HG03025 (cell line): ENCODE results near the gene ACBD4.
A peak's percentile ranks its signal among the peaks of the same experiment; 100 is the strongest.

ENCODE experiments used
- ATAC-seq: cut with Tn5 transposase; IDR thresholded peaks from one replicate; pipeline ENCODE4 v1.9.1; 2021; ENCODE audit warnings: mild to moderate bottlenecking, moderate library complexity; ENCODE audit not compliant: unreplicated experiment, low FRiP score

The ACBD4 gene

GRCh38 chr17:45149669-45150664 is 14.5 kb downstream of the ACBD4 start:
- ATAC-seq = no peak

GRCh38 chr17:45150911-45151809 is 15.7 kb downstream of the ACBD4 start:
- no peak for ATAC-seq

GRCh38 chr17:45155029-45155428 is 19.5 kb downstream of the ACBD4 start:
- ATAC-seq = no peak

- ATAC-seq = no peak
Measured at GRCh38 chr17:45155483-45155882, 20.0 kb downstream of the ACBD4 start.

- no peak for ATAC-seq
Measured at GRCh38 chr17:45156242-45156641, 20.8 kb downstream of the ACBD4 start.

- peak; percentile 36 for ATAC-seq
Measured at GRCh38 chr17:45160447-45161287, 25.2 kb downstream of the ACBD4 start.

- peak; percentile 89 for ATAC-seq
Measured at GRCh38 chr17:45161288-45162024, 26.0 kb downstream of the ACBD4 start, which contains the start of gene HEXIM2. TSS of gene HEXIM2 (plus strand) at chr17:45161875. CDS start at chr17:45162794, 919 bp downstream.

GRCh38 chr17:45162025-45162687 is 26.7 kb downstream of the ACBD4 start:
- no peak for ATAC-seq

- ATAC-seq = no peak
Measured at GRCh38 chr17:45164734-45165269, 29.3 kb downstream of the ACBD4 start.

GRCh38 chr17:45168991-45169752 is 33.7 kb downstream of the ACBD4 start:
- no peak for ATAC-seq

- ATAC-seq = no peak
Measured at GRCh38 chr17:45170280-45170930, 34.9 kb downstream of the ACBD4 start.

GRCh38 chr17:45170931-45171337 is 35.4 kb downstream of the ACBD4 start:
- ATAC-seq = no peak

GRCh38 chr17:45171338-45172231 is 36.1 kb downstream of the ACBD4 start:
- no peak for ATAC-seq

- no peak for ATAC-seq
Measured at GRCh38 chr17:45172232-45172540, 36.7 kb downstream of the ACBD4 start.

- no peak for ATAC-seq
Measured at GRCh38 chr17:45172541-45173286, 37.2 kb downstream of the ACBD4 start.

GRCh38 chr17:45175759-45176115 is 40.2 kb downstream of the ACBD4 start:
- ATAC-seq = no peak
